Esophagus squamous epithelium (tissue), 4 donors: ENCODE results near the gene TOP2B.

Source experiments
- POLR2A ChIP-seq, 4 donors: fragments of 450-650 bp; IDR thresholded peaks; one replicate each; pipeline ENCODE4 v1.6.1; 2017; ENCODE audit warnings: antibody characterized with exemption in 4 of 4, mild to moderate bottlenecking in 4 of 4, moderate library complexity in 3 of 4
- TF ChIP-seq, protein P1 (sequence below), 6 experiments: fragments of 450-650 bp in 4 of 6; fragments of 200-600 bp in 2 of 6; sonication (generic) in 2 of 6; IDR thresholded peaks; one replicate each; pipeline ENCODE4 v1.5.1; 2016 to 2019; ENCODE audit warnings: antibody characterized with exemption in 6 of 6, mild to moderate bottlenecking in 4 of 6, moderate library complexity in 4 of 6

DNA sequence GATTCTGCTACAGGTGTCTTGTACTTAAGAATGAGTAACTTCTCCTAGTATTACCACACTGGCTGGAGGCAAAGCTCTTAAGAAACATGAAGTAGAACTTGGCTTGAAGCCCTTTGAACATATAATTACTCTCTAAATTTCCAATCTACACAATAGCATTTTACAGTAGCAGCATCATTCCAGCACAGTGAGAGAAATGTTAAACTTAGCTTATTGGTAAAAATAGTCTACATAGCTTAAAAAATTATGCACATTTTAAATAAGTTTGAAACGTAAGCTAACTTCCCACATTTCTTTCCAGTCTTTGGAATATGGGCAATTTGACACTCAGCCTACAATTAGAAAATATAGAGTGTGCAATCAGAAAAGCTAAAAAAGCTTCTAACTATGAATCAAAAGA, 32.8 kb upstream of the TOP2B start:
- TF ChIP-seq, protein P1, sequence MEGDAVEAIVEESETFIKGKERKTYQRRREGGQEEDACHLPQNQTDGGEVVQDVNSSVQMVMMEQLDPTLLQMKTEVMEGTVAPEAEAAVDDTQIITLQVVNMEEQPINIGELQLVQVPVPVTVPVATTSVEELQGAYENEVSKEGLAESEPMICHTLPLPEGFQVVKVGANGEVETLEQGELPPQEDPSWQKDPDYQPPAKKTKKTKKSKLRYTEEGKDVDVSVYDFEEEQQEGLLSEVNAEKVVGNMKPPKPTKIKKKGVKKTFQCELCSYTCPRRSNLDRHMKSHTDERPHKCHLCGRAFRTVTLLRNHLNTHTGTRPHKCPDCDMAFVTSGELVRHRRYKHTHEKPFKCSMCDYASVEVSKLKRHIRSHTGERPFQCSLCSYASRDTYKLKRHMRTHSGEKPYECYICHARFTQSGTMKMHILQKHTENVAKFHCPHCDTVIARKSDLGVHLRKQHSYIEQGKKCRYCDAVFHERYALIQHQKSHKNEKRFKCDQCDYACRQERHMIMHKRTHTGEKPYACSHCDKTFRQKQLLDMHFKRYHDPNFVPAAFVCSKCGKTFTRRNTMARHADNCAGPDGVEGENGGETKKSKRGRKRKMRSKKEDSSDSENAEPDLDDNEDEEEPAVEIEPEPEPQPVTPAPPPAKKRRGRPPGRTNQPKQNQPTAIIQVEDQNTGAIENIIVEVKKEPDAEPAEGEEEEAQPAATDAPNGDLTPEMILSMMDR (IDR thresholded peaks at IDR 0.05) = no peak
- TF ChIP-seq POLR2A (IDR thresholded peaks at IDR 0.05) = no peak
